ENCODE results near the gene INMT. TPM values are rescaled to one million over a fixed set of nuclear protein-coding genes. Genes with fewer than 3 reads are reported as not detected.

The INMT gene
- total RNA-seq, 2 donors from 2014 or later = 88.9 to 199 TPM

DNA sequence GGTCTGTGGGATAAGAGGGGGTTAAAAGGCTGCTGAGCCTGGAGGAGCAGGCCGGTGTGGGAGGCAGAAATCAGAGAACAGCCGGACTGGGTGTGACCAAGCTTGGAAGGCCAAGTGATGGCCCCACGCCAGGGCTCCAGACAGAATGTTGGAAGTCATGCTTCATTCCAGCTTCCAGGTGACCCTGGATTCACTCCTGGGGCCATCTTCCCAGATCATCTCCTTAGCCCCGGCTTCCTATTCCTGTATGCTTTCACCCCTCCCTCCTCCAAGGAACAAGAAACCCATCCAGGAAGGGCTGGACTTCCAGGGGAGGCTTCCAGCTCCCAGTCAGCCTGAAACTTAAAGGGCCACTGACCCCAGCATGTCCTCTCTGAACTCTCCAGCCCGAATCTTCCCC, 1.0 kb downstream of the INMT start:
- no peaks in the 10 kb centered on the region for H3K36me3 ChIP-seq
- H3K27ac ChIP-seq = peak overlapping the region; percentile 78 to 84
- TF ChIP-seq, protein P1, sequence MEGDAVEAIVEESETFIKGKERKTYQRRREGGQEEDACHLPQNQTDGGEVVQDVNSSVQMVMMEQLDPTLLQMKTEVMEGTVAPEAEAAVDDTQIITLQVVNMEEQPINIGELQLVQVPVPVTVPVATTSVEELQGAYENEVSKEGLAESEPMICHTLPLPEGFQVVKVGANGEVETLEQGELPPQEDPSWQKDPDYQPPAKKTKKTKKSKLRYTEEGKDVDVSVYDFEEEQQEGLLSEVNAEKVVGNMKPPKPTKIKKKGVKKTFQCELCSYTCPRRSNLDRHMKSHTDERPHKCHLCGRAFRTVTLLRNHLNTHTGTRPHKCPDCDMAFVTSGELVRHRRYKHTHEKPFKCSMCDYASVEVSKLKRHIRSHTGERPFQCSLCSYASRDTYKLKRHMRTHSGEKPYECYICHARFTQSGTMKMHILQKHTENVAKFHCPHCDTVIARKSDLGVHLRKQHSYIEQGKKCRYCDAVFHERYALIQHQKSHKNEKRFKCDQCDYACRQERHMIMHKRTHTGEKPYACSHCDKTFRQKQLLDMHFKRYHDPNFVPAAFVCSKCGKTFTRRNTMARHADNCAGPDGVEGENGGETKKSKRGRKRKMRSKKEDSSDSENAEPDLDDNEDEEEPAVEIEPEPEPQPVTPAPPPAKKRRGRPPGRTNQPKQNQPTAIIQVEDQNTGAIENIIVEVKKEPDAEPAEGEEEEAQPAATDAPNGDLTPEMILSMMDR (IDR thresholded peaks at IDR 0.05) = no peak
- H3K4me3 ChIP-seq = peak overlapping the region; percentile 30 to 52
- H3K4me1 ChIP-seq = peaks cover 0 to 73% of the 10 kb centered on the region in 2 donors
- DNase-seq (ENCODE audit: low spot score) = peak; percentile 76
- H3K27me3 ChIP-seq = no peaks in the 10 kb centered on the region
- no peaks in the 10 kb centered on the region for H3K9me3 ChIP-seq

DNA sequence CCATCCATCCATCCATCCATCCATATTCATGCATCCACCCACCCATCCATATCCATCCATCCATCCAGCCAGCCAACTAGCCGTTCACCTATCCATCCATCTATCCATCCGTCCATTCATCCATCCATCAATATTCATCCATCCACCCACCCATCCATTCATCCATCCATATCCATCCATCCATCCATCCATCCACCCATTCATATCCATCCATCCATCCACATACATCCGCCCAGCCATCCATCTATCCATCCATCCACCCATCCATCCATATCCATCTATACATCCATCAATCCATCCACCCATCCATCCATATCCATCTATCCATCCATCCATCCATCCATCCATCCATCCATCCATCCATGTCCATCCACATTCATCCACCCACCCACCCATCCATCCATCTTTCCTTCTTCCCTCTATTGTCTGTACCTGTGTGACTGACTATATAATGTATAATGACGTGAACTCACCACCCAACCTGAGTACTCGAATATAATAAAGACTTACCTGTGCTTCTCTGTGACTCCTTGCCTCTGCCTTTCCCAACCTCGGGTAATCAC, 2.5 kb downstream of the INMT start:
- no peak for DNase-seq (ENCODE audit: low spot score)
- Histone ChIP-seq H3K9me3 (no peaks in the 10 kb centered on the region), H3K4me1 (peaks cover 0 to 77% of the 10 kb centered on the region in 2 donors), H3K27ac (no peak overlapping the region), H3K27me3 (no peaks in the 10 kb centered on the region), H3K4me3 (peak overlapping the region in 1 of 2 donors; percentile 52), H3K36me3 (no peaks in the 10 kb centered on the region)
- TF ChIP-seq, protein P1 (IDR thresholded peaks at IDR 0.05) = no peak

GRCh38 chr7:30755384-30756154, 3.6 kb downstream of the INMT start:
- Histone ChIP-seq H3K4me3 (peak overlapping the region in 1 of 2 donors; percentile 52), H3K27me3 (no peaks in the 10 kb centered on the region), H3K9me3 (no peaks in the 10 kb centered on the region), H3K36me3 (no peaks in the 10 kb centered on the region), H3K27ac (peak overlapping the region; percentile 35 to 41), H3K4me1 (peaks cover 0 to 69% of the 10 kb centered on the region in 2 donors)
- DNase-seq (ENCODE audit: low spot score) = peak; percentile 73
- TF ChIP-seq, protein P1 (IDR thresholded peaks at IDR 0.05) = peak in 1 of 2 donors; percentile 15

GRCh38 chr7:30757342-30757692, 5.4 kb downstream of the INMT start:
- H3K9me3 ChIP-seq = no peaks in the 10 kb centered on the region
- no peak for DNase-seq (ENCODE audit: low spot score)
- H3K4me3 ChIP-seq = no peak overlapping the region
- H3K36me3 ChIP-seq = no peaks in the 10 kb centered on the region
- no peaks in the 10 kb centered on the region for H3K27me3 ChIP-seq
- H3K4me1 ChIP-seq = peaks cover 0 to 71% of the 10 kb centered on the region in 2 donors
- no peak overlapping the region for H3K27ac ChIP-seq
- TF ChIP-seq, protein P1 (IDR thresholded peaks at IDR 0.05) = no peak

- Histone ChIP-seq H3K9me3 (no peaks in the 10 kb centered on the region), H3K4me1 (peaks cover 0 to 70% of the 10 kb centered on the region in 2 donors), H3K27me3 (no peaks in the 10 kb centered on the region), H3K4me3 (no peak overlapping the region), H3K27ac (peak overlapping the region; percentile 41 to 55), H3K36me3 (no peaks in the 10 kb centered on the region)
- TF ChIP-seq, protein P1 (IDR thresholded peaks at IDR 0.05) = no peak
- peak; percentile 79 for DNase-seq (ENCODE audit: low spot score)
Measured at GRCh38 chr7:30760514-30761213, 8.7 kb downstream of the INMT start.
